HepG2 (cell line): ENCODE data around the gene PLPPR2. TPM values are rescaled to one million over a fixed set of nuclear protein-coding genes. Genes with fewer than 3 reads are reported as not detected.

Experiments
- NFIC ChIP-seq: IDR thresholded peaks from 2 replicates; pipeline ENCODE4 v1.6.1; 2012; ENCODE audit warnings: mild to moderate bottlenecking, low read length, inconsistent platforms
- SRY ChIP-seq: sonication (generic); formaldehyde crosslinking; IDR thresholded peaks from 2 replicates; pipeline ENCODE4 v1.8.0; 2022; ENCODE audit warnings: mild to moderate bottlenecking, missing genetic modification reagents
- TMF1 ChIP-seq: sonication (generic); formaldehyde crosslinking; IDR thresholded peaks from 2 replicates; pipeline ENCODE4 v1.8.1; 2022; ENCODE audit warnings: low read depth, missing genetic modification reagents
- ZBTB40 ChIP-seq, 2 experiments: fragments of 450-650 bp in 1 of 2; sonication (generic) in 1 of 2; formaldehyde crosslinking in 1 of 2; IDR thresholded peaks; 2 replicates each; pipeline versions ENCODE4 v1.6.1 to v1.8.0; 2016 to 2022; ENCODE audit warnings: antibody characterized with exemption in 1 of 2, mild to moderate bottlenecking in 1 of 2, missing genetic modification reagents in 1 of 2
- ZEB1 ChIP-seq: IDR thresholded peaks from 2 replicates; pipeline ENCODE4 v1.6.1; 2012; ENCODE audit warnings: mild to moderate bottlenecking, low read depth, inconsistent platforms; ENCODE audit not compliant: insufficient replicate concordance
- ZNF33A ChIP-seq: sonication (generic); formaldehyde crosslinking; IDR thresholded peaks from 2 replicates; pipeline ENCODE4 v1.5.1; 2020; ENCODE audit warnings: missing genetic modification reagents, mild to moderate bottlenecking, moderate library complexity, borderline replicate concordance
- ZNF646 ChIP-seq: sonication (generic); formaldehyde crosslinking; IDR thresholded peaks from 2 replicates; pipeline ENCODE4 v1.9.0; 2021; ENCODE audit warnings: mild to moderate bottlenecking, missing genetic modification reagents
- ZNF704 ChIP-seq: sonication (generic); formaldehyde crosslinking; IDR thresholded peaks from 2 replicates; pipeline ENCODE4 v1.8.1; 2023; ENCODE audit warnings: mild to moderate bottlenecking, inconsistent platforms, moderate library complexity, missing genetic modification reagents, borderline replicate concordance
- ZNF724P ChIP-seq: sonication (generic); formaldehyde crosslinking; IDR thresholded peaks from 2 replicates; pipeline ENCODE4 v1.8.0; 2022; ENCODE audit warnings: missing genetic modification reagents, borderline replicate concordance
- polyA plus RNA-seq, 8 experiments: library from polyadenylated mRNA; depleted of rRNA in 3 of 8; stranded (reverse) in 7 of 8; unstranded in 1 of 8; fragments of >200 nt; fragmentation: Illumina TruSeq in 4 of 8; extraction: Trizol in 4 of 8; gene quantifications; 2 replicates each; pipeline versions ENCODE4 v1.2.1 to v1.2.3, GENCODE V29; 2011 to 2016; ENCODE audit warnings: low read depth in 4 of 8, missing spikeins in 1 of 8, mixed read lengths in 1 of 8; ENCODE audit not compliant: insufficient read depth in 1 of 8
- total RNA-seq, 5 experiments: library from RNA; depleted of rRNA; stranded (reverse); fragments of >200 nt; fragmentation: Illumina TruSeq; extraction: Trizol; gene quantifications; 2 replicates each; pipeline ENCODE4 v1.2.3, GENCODE V29; 2016; ENCODE audit warnings: low read depth in 1 of 5

PLPPR2 gene
- total and polyA plus RNA-seq, 2 of the 13 experiments (the other 11 are each of a cell fraction or from before 2014, with no cell fraction given) = 1.5 to 2.1 TPM

DNA sequence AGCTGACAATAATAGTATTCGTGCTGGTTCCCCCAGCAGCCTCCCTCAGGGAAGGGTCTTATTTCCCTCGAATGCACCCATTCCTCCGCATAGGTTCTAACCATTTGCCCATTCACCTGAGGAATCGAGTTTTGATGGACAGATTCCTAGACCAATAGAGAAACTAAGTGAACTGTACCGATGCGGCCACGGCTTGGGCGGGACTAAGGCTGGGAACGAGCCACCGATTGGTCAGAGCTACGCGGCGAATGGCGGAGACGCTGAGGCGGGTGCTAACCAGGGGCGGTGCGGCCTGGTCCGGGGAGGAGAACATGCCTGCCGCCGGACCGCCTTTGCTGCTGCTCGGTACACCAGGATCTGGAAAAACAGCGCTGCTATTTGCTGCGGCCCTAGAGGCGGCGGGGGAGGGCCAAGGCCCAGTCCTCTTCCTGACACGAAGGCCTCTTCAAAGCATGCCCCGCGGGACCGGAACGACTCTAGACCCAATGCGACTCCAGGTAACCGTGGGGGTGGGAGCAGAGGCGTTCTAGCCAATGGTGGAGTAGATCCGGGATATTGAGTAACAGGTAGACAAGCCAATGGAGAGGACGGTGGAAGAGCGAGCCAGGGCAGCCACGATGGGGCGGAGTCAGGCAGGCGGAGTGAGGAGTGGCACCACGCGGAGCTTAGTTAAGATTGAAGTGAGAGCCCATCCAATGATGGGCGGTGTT lies 19.4 kb downstream of the PLPPR2 start, which contains the start of gene SWSAP1 (continued):
- TF ChIP-seq ZBTB40 (IDR thresholded peaks at IDR 0.05) (no peak), ZBTB40 (CRISPR knock-in tag; IDR thresholded peaks at IDR 0.05) (peak; percentile 61; the same call in 1 of the 2 replicates), ZNF724P (0 out of 2 replicates have a peak, but pooled peaks have one; percentile 54), SRY (CRISPR knock-in tag) (peak; percentile 51; the same call in 1 of the 2 replicates), NFIC (no peak), ZNF704 (peak; percentile 45; the same call in 1 of the 2 replicates), ZNF646 (no peak), ZEB1 (peak; percentile 82), ZNF33A (CRISPR knock-in tag) (0 out of 2 replicates have a peak, but pooled peaks have one; percentile 78), TMF1 (no peak; the same call in 1 of the 2 replicates)
